Measurements from ENCODE around the gene KRT6B.
"Not testable (repeated sequence)": the region's sequence is repeated elsewhere in the genome, so short reads cannot be mapped to it uniquely, and the experiment has no call there.

The KRT6B gene

DNA sequence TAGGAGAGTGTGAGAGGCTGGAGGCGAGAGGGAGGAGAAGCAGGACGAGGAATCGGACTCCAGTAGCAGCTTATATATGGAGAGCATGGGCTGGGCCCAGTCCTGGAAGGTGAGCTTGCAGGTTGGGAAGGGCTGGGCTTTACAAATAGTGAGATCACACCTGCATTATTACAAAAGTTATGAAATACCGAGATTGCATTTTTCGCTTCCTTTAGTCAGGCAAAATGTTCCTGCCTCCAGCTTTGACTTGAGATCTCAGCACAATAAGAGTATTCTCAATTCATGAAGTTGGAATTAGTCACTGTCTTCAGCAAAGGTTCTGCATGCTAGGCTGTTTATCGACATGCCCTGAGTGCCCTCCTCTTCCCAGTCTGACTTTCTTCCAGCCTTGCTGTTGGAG is at the start of gene KRT6B:
KRT6B (minus strand) TSS at position 46 of the 400 bp plus-strand sequence. CDS start 68 bp downstream, outside the sequence.
- DNase-seq, result no peak

DNA sequence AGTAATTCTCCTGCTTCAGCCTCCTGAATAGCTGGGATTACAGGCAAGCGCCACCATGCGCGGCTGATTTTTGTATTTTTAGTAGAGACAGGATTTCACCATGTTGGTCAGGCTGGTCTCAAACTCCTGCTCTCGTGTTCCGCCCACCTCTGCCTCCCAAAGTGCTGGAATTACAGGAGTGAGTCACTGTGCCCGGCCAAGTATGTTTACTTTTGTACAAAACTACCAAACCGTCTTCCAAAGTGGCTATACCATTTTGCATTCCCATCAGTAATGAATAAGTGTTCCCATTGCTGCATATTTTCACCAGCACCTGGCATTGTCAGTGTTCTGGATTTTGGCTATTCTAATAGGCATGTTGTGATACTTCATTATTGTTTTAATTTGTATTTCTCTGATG is 49.5 kb upstream of the KRT6B start:
- no peak for DNase-seq

DNA sequence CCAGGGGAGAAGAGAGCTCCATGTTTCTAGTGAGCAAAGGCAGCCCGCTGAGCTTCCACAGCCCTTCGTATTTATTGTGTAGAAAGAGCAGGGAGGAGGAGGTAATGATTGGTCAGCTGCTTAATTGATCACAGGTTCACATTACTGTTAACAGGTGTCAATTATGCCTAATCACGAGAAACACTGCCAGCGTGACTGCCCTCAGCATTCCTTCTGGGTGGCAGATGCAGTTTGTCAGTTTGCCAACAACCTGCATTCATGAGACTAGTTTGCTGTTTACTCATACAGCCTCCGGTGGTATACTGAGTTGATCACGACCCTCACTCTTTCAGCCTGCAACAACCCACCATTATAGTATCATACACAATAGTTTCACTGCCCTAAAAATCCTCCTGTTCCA is 48.6 kb upstream of the KRT6B start:
- DNase-seq, result not testable (repeated sequence)

DNA sequence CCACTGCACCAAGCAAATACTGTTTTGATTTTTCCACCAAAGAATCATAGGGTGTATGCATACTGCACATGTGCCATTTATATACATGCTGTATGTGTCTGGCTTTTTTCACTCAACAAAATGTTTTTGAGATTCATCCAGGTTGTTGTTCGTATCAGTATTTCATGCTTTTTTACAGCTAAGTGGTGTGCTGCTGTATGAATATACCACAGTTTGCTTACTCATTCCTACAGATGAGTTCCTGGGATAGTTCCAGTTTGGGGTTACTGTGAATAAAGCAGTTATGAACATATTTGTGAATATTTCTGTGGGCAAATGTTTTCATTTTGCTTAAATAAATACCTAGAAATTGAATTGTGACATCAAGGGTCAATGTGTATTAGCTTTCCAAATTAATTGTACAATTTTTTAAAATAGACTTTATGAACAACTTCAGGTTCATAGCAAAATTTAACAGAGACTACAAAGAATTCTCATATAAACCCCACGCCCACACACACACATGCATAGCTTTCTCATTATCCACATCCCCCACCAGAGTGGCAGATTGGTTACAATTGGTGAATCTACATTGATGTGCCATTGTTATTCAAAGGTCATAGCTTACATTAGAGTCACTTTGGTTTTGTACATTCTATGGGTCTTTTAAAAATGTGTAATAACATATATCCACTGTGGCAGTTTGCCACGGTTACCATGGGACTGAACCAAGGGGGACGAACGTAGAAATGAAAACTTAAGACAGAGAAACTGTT is 48.0 kb upstream of the KRT6B start:
- DNase-seq, result no peak

DNA sequence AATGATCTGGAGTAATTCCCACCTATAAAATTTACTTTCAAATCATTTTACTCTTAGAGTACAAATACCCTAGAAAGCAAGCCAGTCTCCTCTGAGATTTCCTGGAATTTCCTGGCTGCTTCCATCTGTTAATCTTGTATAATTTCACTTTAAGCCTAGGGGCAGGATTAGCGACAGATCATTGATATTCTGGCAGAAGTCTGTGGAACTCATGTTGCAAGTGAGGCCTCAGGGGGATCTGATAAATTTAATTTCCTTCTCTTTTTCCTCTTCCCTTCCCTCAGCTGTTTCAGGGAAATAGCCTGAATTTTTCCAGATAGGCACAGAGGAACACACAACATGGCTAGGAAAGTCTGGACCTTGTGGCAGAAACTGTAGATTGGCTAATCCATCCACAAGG is 47.0 kb upstream of the KRT6B start:
- DNase-seq, result no peak

DNA sequence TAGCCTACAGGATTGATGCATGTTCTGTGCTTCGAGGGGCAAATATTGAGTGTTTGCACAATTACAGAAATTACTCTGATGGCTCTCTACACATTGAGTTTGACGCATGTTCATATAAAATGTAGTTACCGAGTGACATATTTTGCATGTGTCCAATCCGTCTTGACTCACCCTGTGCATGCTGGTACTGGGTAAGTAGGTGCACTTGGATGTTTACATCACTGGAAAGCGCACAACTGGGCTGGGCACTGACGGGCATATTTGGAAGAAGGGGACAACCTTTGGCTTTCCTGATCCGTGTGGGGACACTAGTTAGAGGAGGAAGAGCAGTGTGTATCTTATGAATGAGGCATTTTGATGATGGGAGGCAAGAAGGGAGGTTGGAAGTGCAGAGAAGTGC is 46.0 kb upstream of the KRT6B start:
- DNase-seq, result no peak

DNA sequence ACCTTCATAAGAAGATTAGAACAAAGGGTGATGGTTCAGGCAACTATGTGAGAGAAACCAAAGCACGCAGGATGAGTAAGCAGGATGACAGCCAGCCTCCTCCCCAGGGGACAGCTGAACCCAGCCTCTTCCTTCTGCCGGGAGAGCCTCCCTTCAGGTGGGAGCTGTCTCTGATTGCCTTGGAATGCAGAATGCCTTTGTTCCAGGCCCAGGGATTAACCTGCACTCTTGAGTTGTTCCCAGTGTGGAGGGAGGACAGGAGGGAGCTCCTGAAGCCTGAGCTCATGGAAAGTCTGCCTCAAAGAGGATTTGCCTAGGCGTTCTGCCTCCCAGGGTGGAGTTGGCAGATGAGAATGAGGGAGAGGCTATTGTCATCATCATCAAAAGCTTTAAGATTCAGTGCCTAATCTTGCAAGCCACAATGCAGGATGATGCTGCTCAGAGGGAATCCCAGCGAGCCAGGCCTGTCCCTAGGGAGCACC is 44.7 kb upstream of the KRT6B start:
- no peak for DNase-seq

DNA sequence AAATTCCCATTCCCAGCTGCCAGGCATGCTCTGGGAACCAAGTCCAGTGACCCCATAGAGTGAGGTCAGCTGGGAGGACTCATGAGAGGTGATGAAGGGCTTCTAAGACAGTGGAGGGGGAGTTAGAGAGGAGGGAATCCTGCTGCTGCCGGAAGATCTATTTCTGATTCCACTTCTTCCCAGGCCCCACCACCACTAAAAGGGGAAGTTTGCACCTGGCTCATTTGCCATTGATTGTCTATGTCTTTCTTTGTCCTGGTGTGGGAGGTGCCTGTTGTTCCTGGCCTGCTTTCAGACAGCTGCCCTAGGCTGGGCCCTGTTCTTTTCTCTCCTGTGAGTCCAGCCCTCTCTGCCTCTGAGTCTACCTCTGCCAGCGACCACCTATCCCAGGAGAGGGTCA is 44.1 kb upstream of the KRT6B start:
- no peak for DNase-seq

DNA sequence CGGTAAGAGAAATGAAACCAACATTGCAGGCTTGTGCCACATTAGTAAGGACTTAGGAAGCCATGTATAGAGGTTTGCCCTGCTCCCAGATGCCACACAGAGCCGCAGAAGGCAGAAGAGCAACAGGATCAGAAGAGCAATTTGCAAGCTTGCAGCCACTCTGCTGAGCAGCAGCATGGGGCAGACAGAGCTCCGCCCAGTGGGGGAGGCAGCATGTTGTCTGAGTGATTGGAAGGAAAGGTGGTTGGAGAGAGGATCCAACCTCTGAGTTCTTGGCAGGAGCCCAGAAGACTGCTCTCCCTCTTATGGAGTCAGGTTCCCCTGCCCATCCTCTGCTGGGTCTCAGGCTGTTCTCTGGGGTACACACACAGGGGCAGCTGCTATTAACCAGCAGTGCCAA is 43.4 kb upstream of the KRT6B start:
- DNase-seq, result no peak

DNA sequence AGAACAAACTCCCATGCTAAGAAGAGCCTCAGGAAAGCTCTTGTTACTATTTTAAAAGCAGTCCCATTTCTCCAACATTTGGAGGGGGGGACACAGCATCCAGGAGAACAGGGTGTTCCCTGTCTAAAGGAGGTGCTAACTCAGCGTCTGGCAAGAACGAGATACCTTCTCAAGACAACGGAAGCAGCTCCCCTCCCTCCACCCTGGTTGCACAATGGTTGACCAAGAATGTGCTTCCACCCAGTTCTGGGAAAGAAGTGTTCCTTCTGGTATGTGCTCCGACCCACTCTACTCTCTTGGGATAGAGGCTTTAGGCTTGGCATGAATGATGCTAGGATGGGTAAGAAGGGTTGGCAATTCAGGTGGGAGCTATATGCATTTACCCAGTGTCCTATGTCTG is 42.6 kb upstream of the KRT6B start:
- no peak for DNase-seq

DNA sequence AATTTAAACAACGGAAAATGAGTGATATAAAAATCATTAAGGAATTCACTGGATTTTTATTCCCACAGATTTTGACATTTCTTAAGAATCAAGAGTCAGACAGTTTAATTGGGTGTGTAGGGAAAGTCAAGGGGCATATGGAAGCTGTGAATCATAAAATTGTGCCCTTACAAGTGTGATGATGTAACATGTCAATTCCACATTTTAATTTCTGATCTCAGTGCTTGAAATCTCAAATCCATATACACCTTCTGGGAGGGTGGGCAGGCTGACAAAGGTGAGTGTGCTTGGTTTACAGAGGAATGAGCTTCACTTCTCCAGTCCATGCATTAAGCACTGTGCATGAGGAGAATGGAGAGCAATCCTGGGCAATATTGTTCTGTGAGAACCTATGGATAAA is 42.2 kb upstream of the KRT6B start:
- no peak for DNase-seq

DNA sequence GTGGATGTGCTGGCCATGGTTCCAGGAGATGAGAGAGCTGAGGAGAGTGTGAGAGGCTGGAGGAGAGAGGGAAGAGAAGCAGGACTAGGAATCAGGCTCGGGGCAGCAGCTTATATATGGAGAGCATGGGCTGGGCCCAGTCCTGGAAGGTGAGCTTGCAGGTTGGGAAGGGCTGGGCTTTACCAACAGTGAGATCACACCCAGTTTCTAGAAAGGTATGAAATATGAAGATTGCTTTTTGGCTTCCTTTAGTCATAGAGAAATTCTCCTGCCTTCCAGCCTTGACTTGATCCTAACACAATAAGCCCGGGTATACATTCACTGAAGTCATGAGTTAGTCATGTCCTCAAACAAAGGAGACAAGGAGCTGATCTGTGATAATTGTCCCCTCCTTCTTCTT is 41.2 kb upstream of the KRT6B start, which contains the start of gene KRT6A:
KRT6A (minus strand) TSS at position 86 of the 400 bp plus-strand sequence; CDS start at position 17, 69 bp downstream.
- DNase-seq, result no peak

DNA sequence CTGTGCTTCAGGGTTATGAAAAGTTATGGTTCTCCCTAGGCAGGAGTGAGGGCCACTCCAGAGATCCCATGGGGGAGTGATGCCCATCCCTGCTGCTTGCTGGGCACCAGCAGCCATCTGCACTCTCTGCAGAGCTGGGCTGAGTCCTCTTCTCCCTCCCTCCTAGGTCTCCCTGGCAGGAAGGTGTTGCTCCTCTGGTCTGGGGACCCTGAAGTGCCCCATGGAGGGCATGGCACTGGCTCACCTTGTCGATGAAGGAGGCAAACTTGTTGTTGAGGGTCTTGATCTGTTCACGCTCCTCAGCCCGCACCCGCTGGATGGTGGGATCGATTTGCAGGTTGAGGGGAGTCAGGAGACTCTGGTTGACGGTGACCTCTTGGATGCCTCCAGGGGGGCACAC is 40.5 kb upstream of the KRT6B start:
- DNase-seq, result not testable (repeated sequence)

DNA sequence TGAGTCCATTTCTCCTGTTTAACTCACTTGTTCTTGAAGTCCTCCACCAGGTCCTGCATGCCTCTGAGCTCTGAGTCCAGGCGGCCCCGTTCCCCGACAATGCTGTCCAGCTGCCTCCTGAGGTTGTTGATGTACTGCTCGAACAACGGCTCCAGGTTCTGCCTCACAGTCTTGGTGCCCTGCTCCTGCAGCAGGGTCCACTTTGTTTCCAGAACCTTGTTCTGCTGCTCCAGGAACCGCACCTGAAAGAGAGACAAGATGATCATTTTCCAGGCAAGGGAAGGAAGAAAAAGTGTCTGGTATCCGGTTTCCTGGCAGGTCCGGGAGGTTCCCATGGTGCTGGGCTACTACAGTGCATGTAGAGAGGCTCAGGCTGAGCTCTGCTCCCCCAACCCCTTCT is 39.5 kb upstream of the KRT6B start:
- not testable (repeated sequence) for DNase-seq

DNA sequence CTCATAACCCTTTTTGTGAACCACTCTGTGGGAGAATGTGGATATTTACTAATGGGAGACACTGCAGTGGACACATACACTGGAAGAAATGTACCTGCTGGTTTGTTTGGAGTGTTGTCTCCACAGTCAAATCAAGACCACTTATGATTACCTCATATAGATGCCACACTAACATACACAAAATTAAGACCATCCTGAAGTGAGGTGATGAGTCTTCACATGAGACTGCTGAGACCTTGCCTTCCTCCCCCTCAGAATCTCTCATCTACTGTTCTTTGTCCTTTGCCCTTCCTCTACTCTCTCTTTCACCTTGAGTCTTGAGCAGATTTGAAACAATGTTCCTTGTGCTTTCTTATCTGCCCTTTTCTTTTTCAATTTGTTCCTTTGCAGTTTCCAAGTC is 36.8 kb upstream of the KRT6B start:
- no peak for DNase-seq

DNA sequence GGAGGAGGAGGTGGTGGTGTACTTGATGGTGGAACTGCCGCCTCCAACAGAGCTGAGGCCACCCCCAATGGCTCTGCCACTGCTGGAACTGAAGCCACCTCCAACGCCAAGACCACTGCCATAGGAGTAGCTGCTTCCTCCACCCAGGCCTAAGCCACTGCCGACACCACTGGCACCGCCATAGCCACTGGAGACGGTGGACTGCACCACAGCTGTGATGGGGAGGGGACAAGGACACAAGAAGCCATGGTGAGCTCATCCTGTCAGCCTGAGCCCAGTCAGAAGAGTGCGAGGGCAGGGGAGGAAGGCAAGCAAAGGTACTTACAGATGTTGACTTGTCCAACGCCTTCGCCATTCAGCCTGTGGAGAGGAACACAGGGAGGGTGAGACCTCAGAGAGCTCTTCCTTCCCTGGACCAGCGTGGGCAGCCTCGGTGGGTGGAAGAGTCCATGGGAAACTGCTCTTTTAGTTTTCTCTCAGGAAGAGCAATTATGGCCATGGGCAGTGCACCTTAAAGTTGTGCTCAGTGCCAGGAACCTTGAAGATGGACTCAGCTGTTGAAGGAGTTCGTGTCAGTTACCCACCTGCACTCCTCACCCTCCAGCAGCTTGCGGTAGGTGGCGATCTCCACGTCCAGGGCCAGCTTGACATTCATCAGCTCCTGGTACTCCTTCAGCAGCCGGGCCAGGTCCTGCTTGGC is 35.9 kb upstream of the KRT6B start:
- not testable (repeated sequence) for DNase-seq

DNA sequence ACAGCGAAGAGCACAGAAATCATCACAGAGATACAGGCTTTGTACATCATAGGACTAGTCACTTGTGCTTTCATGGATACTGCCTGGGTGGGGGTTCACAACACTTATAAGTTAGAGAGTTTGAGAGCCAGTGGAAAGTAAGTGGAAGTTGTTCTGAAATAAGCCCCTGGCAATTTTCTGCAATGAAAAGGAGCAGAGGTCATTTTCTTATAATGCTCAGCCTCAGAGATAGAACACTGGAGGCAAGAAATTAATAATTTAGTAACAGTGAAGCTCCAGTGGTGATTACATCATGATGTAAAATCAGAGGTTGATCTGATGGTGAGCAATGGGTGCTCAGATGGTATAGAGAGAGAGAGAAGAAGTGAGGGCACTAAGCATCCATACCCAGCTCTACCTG is 35.3 kb upstream of the KRT6B start:
- no peak for DNase-seq

DNA sequence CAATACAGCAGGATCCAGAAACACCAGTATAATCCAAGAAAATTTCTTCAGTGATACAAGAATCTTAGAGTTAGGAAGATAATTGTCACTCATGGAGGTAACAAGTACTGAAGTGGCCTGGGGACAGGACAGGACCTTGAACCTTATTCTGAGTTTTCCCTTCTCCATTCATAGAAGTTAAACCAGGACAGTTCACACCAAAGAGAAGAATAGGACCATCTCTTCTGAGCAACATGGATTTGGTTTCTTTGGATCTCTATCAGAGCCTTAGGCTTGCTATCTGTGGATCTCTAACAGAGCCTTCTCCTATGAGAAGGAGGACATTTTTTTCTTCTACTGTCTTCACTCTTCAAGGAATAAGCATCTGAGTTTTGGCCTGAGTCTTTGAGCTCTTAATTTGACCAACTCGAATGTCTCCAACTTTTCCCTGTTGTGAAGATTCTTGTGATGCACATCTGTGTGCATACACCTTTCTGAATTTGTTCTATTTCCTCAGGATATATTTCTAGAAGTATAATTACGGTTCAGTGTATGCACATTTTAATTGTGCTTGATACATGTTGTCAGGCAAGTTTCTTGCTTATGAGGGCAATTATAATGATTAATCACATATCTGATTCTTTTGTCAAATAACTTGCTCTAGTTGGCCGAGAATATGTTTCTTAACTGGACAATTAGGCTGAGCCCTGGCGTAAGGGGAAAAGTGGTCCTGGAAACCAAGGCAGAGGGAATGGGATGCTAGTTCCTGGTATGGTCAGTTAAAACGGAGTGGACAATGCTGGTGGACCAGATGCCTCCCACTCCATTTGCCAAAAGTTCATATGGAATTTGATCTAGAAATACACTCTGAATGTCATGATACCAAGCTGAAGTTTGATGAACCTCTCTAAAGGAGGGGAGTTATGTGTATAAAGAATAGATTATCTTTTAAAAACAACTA is 34.5 kb upstream of the KRT6B start:
- no peak for DNase-seq

DNA sequence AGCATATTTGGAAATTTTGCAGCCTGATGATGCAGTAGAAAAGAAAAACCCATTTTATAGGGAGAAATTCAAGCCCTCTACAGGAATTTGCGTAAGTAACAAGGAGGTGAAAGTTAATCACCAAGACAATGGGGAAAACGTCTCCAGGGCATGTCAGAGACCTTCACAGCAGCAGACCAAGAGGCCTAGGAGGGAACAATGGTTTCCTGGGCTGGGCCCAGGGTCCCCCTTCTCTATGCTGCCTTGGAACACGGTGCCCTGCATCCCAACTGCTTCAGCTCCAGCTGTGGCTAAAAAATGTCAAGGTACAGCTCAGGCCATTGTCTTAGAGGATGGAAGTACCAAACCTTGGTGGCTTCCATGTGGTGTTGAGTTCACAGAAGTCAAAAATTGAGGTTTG is 28.1 kb upstream of the KRT6B start:
- no peak for DNase-seq

DNA sequence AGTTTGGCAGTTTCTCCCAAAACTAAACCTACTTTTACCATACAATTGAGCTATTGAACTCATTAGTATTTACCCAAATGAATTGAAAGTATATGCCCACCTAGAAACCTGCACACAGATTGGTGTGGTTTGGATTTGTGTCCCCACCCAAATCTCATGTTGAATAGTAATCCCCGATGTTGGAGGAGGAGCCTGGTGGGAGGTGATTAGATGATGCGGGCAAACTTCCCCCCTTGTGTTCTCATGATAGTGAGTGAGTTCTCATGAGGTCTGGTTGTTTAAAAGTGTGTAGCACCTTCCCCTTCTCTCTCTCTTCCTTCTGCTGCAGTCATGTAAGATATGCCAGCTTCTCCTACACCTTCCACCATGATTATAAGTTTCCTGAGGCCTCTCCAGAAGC is 25.7 kb upstream of the KRT6B start:
- DNase-seq, result no peak

DNA sequence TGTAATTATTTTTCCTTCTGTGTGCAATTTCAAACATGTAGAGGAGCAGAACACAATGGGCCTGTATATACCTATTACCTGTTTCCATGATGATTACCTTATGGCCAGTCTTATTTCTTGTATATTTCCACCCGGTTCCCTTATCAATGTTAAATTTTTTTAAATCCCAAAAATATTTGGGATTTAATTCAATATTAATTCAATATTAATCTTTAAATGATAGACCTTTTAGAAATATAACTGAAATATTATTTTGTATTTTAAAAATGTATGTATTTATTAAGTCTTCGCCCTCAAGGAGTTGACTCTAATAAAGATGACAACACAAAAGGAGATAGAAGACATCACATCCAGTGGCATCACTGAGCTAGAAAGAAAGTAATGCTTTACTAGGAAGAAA is 22.3 kb upstream of the KRT6B start:
- no peak for DNase-seq

DNA sequence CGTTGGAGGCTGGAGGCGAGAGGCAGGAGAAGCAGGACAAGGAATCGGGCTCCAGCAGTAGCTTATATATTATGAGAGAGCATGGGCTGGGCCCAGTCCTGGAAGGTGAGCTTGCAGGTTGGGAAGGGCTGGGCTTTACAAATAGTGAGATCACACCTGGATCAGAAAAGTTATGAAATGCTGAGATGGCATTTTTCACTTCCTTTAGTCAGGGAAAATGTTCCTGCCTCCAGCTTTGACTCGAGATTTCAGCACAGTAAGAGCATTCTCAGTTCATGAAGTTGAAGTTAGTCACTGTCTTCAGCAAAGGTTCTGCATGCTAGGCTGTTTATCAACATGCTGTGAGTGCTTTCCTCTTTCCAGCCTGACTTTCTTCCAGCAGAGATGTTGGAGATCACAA is 21.8 kb upstream of the KRT6B start, which contains the start of gene KRT6C:
KRT6C (minus strand) TSS at position 38 of the 400 bp plus-strand sequence. CDS start 68 bp downstream, outside the sequence.
- no peak for DNase-seq

DNA sequence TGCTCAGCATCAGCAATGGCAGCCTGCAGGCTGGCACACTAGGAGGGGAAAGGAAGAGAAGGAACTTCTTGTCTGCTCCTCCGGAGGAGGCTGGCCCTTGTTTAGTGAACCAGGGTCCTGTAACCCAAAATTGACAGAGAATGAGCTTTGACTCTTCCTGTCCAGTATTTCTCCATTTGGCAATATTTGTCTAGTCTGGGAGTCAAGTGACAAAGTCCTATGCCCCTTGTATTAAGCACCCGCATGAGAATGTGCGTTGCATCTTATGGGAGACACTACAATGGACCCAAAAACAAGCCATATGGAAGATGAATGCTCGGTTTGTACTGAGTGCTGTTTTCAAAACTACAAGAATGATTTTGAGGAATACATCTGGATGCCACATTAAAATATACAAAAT is 17.9 kb upstream of the KRT6B start:
- no peak for DNase-seq
